HepG2 (cell line): ENCODE results near the gene ZKSCAN1. TPM values are rescaled to one million over a fixed set of nuclear protein-coding genes. Genes with fewer than 3 reads are reported as not detected.

ENCODE experiments used
- ATM ChIP-seq: fragments of 450-650 bp; IDR thresholded peaks from 2 replicates; pipeline ENCODE4 v1.7.1; 2017; ENCODE audit warnings: mild to moderate bottlenecking, borderline replicate concordance
- DNMT1 ChIP-seq: sonication (generic); formaldehyde crosslinking; IDR thresholded peaks from 2 replicates; pipeline ENCODE4 v1.5.1; 2020; ENCODE audit warnings: mild to moderate bottlenecking, missing genetic modification reagents
- EP300 ChIP-seq, 3 experiments: sonication (generic) in 1 of 3; formaldehyde crosslinking in 1 of 3; IDR thresholded peaks; 2 replicates each; pipeline versions ENCODE4 v1.5.1 to v1.6.1; 2011 to 2020; ENCODE audit warnings: low read depth in 2 of 3, low read length in 2 of 3, borderline replicate concordance in 1 of 3, improper control_type of control experiment in 1 of 3, mild to moderate bottlenecking in 1 of 3, missing genetic modification reagents in 1 of 3, moderate library complexity in 1 of 3
- GRHL1 ChIP-seq: sonication (generic); formaldehyde crosslinking; conservative IDR thresholded peaks from 2 replicates; pipeline ENCODE4 v1.8.0; 2022; ENCODE audit warnings: missing genetic modification reagents
- IRF1 ChIP-seq: sonication (generic); formaldehyde crosslinking; IDR thresholded peaks from 2 replicates; pipeline ENCODE4 v1.4.0; 2020; ENCODE audit warnings: low read depth, mild to moderate bottlenecking, missing genetic modification reagents
- JUNB ChIP-seq: sonication (generic); formaldehyde crosslinking; IDR thresholded peaks from 2 replicates; pipeline ENCODE4 v1.8.0; 2022; ENCODE audit warnings: missing genetic modification reagents, mild to moderate bottlenecking, borderline replicate concordance
- MIER2 ChIP-seq: IDR thresholded peaks from 2 replicates; pipeline ENCODE4 v1.6.1; 2016; ENCODE audit warnings: missing biosample characterization, missing genetic modification reagents
- NFYB ChIP-seq: sonication (generic); formaldehyde crosslinking; IDR thresholded peaks from 2 replicates; pipeline ENCODE4 v1.4.0; 2020; ENCODE audit warnings: missing genetic modification reagents
- PLRG1 ChIP-seq: fragments of 450-650 bp; conservative IDR thresholded peaks from 2 replicates; pipeline ENCODE4 v1.6.1; 2016
- SMARCE1 ChIP-seq: fragments of 450-650 bp; IDR thresholded peaks from 2 replicates; pipeline ENCODE4 v1.6.1; 2017; ENCODE audit warnings: borderline replicate concordance
- TGIF2 ChIP-seq: IDR thresholded peaks from 2 replicates; pipeline ENCODE4 v1.6.1; 2016; ENCODE audit warnings: control low read depth, missing compliant biosample characterization
- TIGD3 ChIP-seq: sonication (generic); formaldehyde crosslinking; IDR thresholded peaks from 2 replicates; pipeline ENCODE4 v1.5.1; 2020; ENCODE audit warnings: mild to moderate bottlenecking, missing genetic modification reagents, borderline replicate concordance
- U2AF1 ChIP-seq: fragments of 200-400 bp; formaldehyde crosslinking; optimal IDR thresholded peaks from 2 replicates; pipeline ENCODE3; 2017; ENCODE audit warnings: mild to moderate bottlenecking, low read depth, low read length
- WIZ ChIP-seq: sonication (generic); formaldehyde crosslinking; IDR thresholded peaks from 2 replicates; pipeline ENCODE4 v1.5.1; 2020; ENCODE audit warnings: mild to moderate bottlenecking, missing genetic modification reagents
- ZBTB46 ChIP-seq: sonication (generic); formaldehyde crosslinking; IDR thresholded peaks from 2 replicates; pipeline ENCODE4 v1.4.0; 2020; ENCODE audit warnings: mild to moderate bottlenecking, missing genetic modification reagents, borderline replicate concordance
- ZFP91 ChIP-seq: sonication (generic); formaldehyde crosslinking; IDR thresholded peaks from 2 replicates; pipeline ENCODE4 v1.9.0; 2022; ENCODE audit warnings: missing genetic modification reagents, mild to moderate bottlenecking, borderline replicate concordance
- ZFYVE20 ChIP-seq: sonication (generic); formaldehyde crosslinking; IDR thresholded peaks from 2 replicates; pipeline ENCODE4 v1.8.0; 2023; ENCODE audit warnings: low read depth, mild to moderate bottlenecking, moderate library complexity, missing genetic modification reagents, borderline replicate concordance
- ZNF503 ChIP-seq: sonication (generic); formaldehyde crosslinking; IDR thresholded peaks from 2 replicates; pipeline ENCODE4 v1.4.0; 2020; ENCODE audit warnings: missing genetic modification reagents
- polyA plus RNA-seq, 8 experiments: library from polyadenylated mRNA; depleted of rRNA in 3 of 8; stranded (reverse) in 7 of 8; unstranded in 1 of 8; fragments of >200 nt; fragmentation: Illumina TruSeq in 4 of 8; extraction: Trizol in 4 of 8; gene quantifications; 2 replicates each; pipeline versions ENCODE4 v1.2.1 to v1.2.3, GENCODE V29; 2011 to 2016; ENCODE audit warnings: low read depth in 4 of 8, missing spikeins in 1 of 8, mixed read lengths in 1 of 8; ENCODE audit not compliant: insufficient read depth in 1 of 8
- total RNA-seq, 5 experiments: library from RNA; depleted of rRNA; stranded (reverse); fragments of >200 nt; fragmentation: Illumina TruSeq; extraction: Trizol; gene quantifications; 2 replicates each; pipeline ENCODE4 v1.2.3, GENCODE V29; 2016; ENCODE audit warnings: low read depth in 1 of 5

The ZKSCAN1 gene
- total and polyA plus RNA-seq, 2 of the 13 experiments (the other 11 are each of a cell fraction or from before 2014, with no cell fraction given) = 46.4 to 60.6 TPM

GRCh38 chr7:100015232-100016214 lies at the start of gene ZKSCAN1 (continued):
- TF ChIP-seq ZFYVE20 (CRISPR knock-in tag) = no peak
- no peak for TF ChIP-seq WIZ (CRISPR knock-in tag)
- TF ChIP-seq DNMT1 (CRISPR knock-in tag) = no peak
- TF ChIP-seq ZBTB46 = no peak
- peak; percentile 62; the same call in 1 of the 2 replicates for TF ChIP-seq ZNF503 (CRISPR knock-in tag)
- no peak for TF ChIP-seq MIER2
- TF ChIP-seq IRF1 (CRISPR knock-in tag) = no peak
- TF ChIP-seq PLRG1 = no peak
- peak; percentile 82 for TF ChIP-seq U2AF1
- TF ChIP-seq EP300 (IDR thresholded peaks at IDR 0.05; ENCODE audit: low read depth in 2 of 2, low read length in 2 of 2) = no peak
- TF ChIP-seq EP300 (CRISPR knock-in tag; IDR thresholded peaks at IDR 0.05; ENCODE audit: borderline replicate concordance) = no peak
- no peak for TF ChIP-seq GRHL1 (CRISPR knock-in tag)
- no peak for TF ChIP-seq TIGD3 (CRISPR knock-in tag)
- 0 out of 2 replicates have a peak, but pooled peaks have one; percentile 15 for TF ChIP-seq NFYB (CRISPR knock-in tag)
- TF ChIP-seq SMARCE1 = no peak
- TF ChIP-seq ATM = no peak
- peak; percentile 91 for TF ChIP-seq TGIF2
- no peak for TF ChIP-seq JUNB (CRISPR knock-in tag)
- TF ChIP-seq ZFP91 = peak; percentile 51; the same call in 1 of the 2 replicates
